Measurements from ENCODE around the gene CORO6.

Gene CORO6

GRCh38 chr17:29589524-29590410 lies 32.9 kb downstream of the CORO6 start, which contains the start of gene GIT1:
GIT1 (minus strand) TSS chr17:29589648; CDS start chr17:29589378, 270 bp downstream.
- DNase-seq, result peak; percentile 72

GRCh38 chr17:29588562-29589411 lies 33.9 kb downstream of the CORO6 start:
- peak; percentile 56 for DNase-seq

GRCh38 chr17:29588017-29588561 lies 34.6 kb downstream of the CORO6 start:
- no peak for DNase-seq

- DNase-seq, result no peak
Observed at GRCh38 chr17:29587591-29587990, 35.1 kb downstream of the CORO6 start.

GRCh38 chr17:29586676-29587469 lies 35.8 kb downstream of the CORO6 start:
- peak; percentile 26 for DNase-seq

GRCh38 chr17:29585080-29585751 lies 37.5 kb downstream of the CORO6 start:
- DNase-seq, result no peak

- no peak for DNase-seq
Observed at GRCh38 chr17:29584452-29585079, 38.1 kb downstream of the CORO6 start.

- no peak for DNase-seq
Observed at GRCh38 chr17:29583324-29584248, 39.1 kb downstream of the CORO6 start.

GRCh38 chr17:29582772-29583171 lies 39.9 kb downstream of the CORO6 start:
- no peak for DNase-seq

- no peak for DNase-seq
Observed at GRCh38 chr17:29582254-29582765, 40.4 kb downstream of the CORO6 start.

- DNase-seq, result no peak
Observed at GRCh38 chr17:29581583-29582253, 41.0 kb downstream of the CORO6 start.

- peak; percentile 59 for DNase-seq
Observed at GRCh38 chr17:29579866-29580771, 42.6 kb downstream of the CORO6 start.

- no peak for DNase-seq
Observed at GRCh38 chr17:29578626-29579485, 43.9 kb downstream of the CORO6 start.

GRCh38 chr17:29577385-29578211 lies 45.1 kb downstream of the CORO6 start:
- no peak for DNase-seq

GRCh38 chr17:29577001-29577370 lies 45.7 kb downstream of the CORO6 start:
- no peak for DNase-seq

GRCh38 chr17:29576214-29577000 lies 46.3 kb downstream of the CORO6 start:
- DNase-seq, result no peak
